IPS DF 6.9 (cell line): ENCODE data around the gene TBC1D16.

ENCODE experiments used
- DNase-seq: peaks from one replicate; pipeline ENCODE4 v3.0.0-alpha.2; 2013; ENCODE audit warnings: low read depth, low spot score
- H3K27ac ChIP-seq: one replicate; pipeline ENCODE4 v1.5.1; 2013; ENCODE audit warnings: low read length, control low read depth
- H3K27me3 ChIP-seq: 2 replicates; pipeline ENCODE4 v1.6.1; 2013; ENCODE audit warnings: mild to moderate bottlenecking, low read length; ENCODE audit not compliant: control insufficient read depth, insufficient read depth
- H3K36me3 ChIP-seq: 2 replicates; pipeline ENCODE4 v1.6.1; 2013; ENCODE audit warnings: low read length; ENCODE audit not compliant: control insufficient read depth, insufficient read depth
- H3K4me1 ChIP-seq: 2 replicates; pipeline ENCODE4 v1.6.1; 2013; ENCODE audit warnings: low read length; ENCODE audit not compliant: control insufficient read depth, insufficient read depth
- H3K4me3 ChIP-seq: 2 replicates; pipeline ENCODE4 v1.5.1; 2013; ENCODE audit warnings: mild to moderate bottlenecking, low read length
- H3K9me3 ChIP-seq: 2 replicates; pipeline ENCODE4 v1.6.1; 2013; ENCODE audit warnings: low read length, inconsistent platforms; ENCODE audit not compliant: control insufficient read depth, insufficient read depth
- WGBS: extraction: QIAGEN DNeasy Blood & Tissue Kit; methylation state at CpG from one replicate; pipeline ENCODE4 v1.1.7; 2013; ENCODE audit warnings: mixed read lengths, missing lambda C conversion rate; ENCODE audit not compliant: insufficient read length, insufficient coverage; 5-methylcytosine and 5-hydroxymethylcytosine counted together

The TBC1D16 gene

GRCh38 chr17:80025796-80026195, 9.9 kb downstream of the TBC1D16 start:
- Histone ChIP-seq H3K9me3 (no peaks in the 10 kb centered on the region), H3K36me3 (peaks cover 3% of the 10 kb centered on the region; the same call in 1 of the 2 replicates), H3K4me1 (peaks cover 5% of the 10 kb centered on the region), H3K27ac (no peak overlapping the region), H3K4me3 (no peak overlapping the region), H3K27me3 (no peaks in the 10 kb centered on the region)
- no peak for DNase-seq
- WGBS = no CpG with 5 or more reads among the region's 10 CpGs

- no peak for DNase-seq
- WGBS = no CpG with 5 or more reads among the region's 11 CpGs
Measured at GRCh38 chr17:80025140-80025539, 10.5 kb downstream of the TBC1D16 start.

GRCh38 chr17:80024206-80024972, 11.3 kb downstream of the TBC1D16 start:
- Histone ChIP-seq H3K36me3 (no peaks in the 10 kb centered on the region), H3K4me1 (peaks cover 3% of the 10 kb centered on the region), H3K9me3 (no peaks in the 10 kb centered on the region), H3K4me3 (no peak overlapping the region), H3K27me3 (no peaks in the 10 kb centered on the region), H3K27ac (no peak overlapping the region)
- WGBS = no CpG with 5 or more reads among the region's 10 CpGs
- no peak for DNase-seq

More at GRCh38 chr17:80025140-80025539, 10.5 kb downstream of the TBC1D16 start:
- no peaks in the 10 kb centered on the region for H3K36me3 ChIP-seq
- H3K4me1 ChIP-seq = peaks cover 3% of the 10 kb centered on the region
- no peak overlapping the region for H3K27ac ChIP-seq
- no peaks in the 10 kb centered on the region for H3K9me3 ChIP-seq
- H3K4me3 ChIP-seq = no peak overlapping the region
- H3K27me3 ChIP-seq = no peaks in the 10 kb centered on the region

- H3K36me3 ChIP-seq = no peaks in the 10 kb centered on the region
- H3K27me3 ChIP-seq = no peaks in the 10 kb centered on the region
- WGBS = no CpG with 5 or more reads among the region's 43 CpGs
- no peak overlapping the region for H3K4me3 ChIP-seq
- peaks cover 3% of the 10 kb centered on the region for H3K4me1 ChIP-seq
- no peak overlapping the region for H3K27ac ChIP-seq
- DNase-seq = no peak
- H3K9me3 ChIP-seq = no peaks in the 10 kb centered on the region
Measured at GRCh38 chr17:80023481-80024205, 12.0 kb downstream of the TBC1D16 start.

GRCh38 chr17:80021600-80021999, 14.1 kb downstream of the TBC1D16 start:
- H3K4me1 ChIP-seq = peaks cover 3% of the 10 kb centered on the region
- no peaks in the 10 kb centered on the region for H3K9me3 ChIP-seq
- no peaks in the 10 kb centered on the region for H3K36me3 ChIP-seq
- no peak overlapping the region for H3K27ac ChIP-seq
- no peaks in the 10 kb centered on the region for H3K27me3 ChIP-seq
- H3K4me3 ChIP-seq = no peak overlapping the region
- DNase-seq = no peak
- no CpG with 5 or more reads among the region's 2 CpGs for WGBS

- WGBS = no CpG with 5 or more reads among the region's 21 CpGs
- no peak overlapping the region for H3K4me3 ChIP-seq
- H3K4me1 ChIP-seq = peaks cover under 1% of the 10 kb centered on the region
- H3K27ac ChIP-seq = no peak overlapping the region
- H3K36me3 ChIP-seq = no peaks in the 10 kb centered on the region
- H3K9me3 ChIP-seq = no peaks in the 10 kb centered on the region
- DNase-seq = no peak
- H3K27me3 ChIP-seq = no peaks in the 10 kb centered on the region
Measured at GRCh38 chr17:80018917-80019651, 16.6 kb downstream of the TBC1D16 start.

- Histone ChIP-seq H3K36me3 (peaks cover 6% of the 10 kb centered on the region), H3K4me1 (0 out of 2 replicates have a peak, but pooled peaks cover 2% of the 10 kb centered on the region), H3K4me3 (no peak overlapping the region), H3K27ac (no peak overlapping the region), H3K27me3 (no peaks in the 10 kb centered on the region), H3K9me3 (no peaks in the 10 kb centered on the region)
- WGBS = no CpG with 5 or more reads among the region's 18 CpGs
- no peak for DNase-seq
Measured at GRCh38 chr17:80017226-80018010, 18.3 kb downstream of the TBC1D16 start.

- peaks cover 12% of the 10 kb centered on the region for H3K36me3 ChIP-seq
- H3K4me3 ChIP-seq = no peak overlapping the region
- no peak overlapping the region for H3K27ac ChIP-seq
- H3K27me3 ChIP-seq = no peaks in the 10 kb centered on the region
- 0 out of 2 replicates have a peak, but pooled peaks cover 2% of the 10 kb centered on the region for H3K4me1 ChIP-seq
- WGBS = no CpG with 5 or more reads among the region's 33 CpGs
- no peak for DNase-seq
- no peaks in the 10 kb centered on the region for H3K9me3 ChIP-seq
Measured at GRCh38 chr17:80012765-80013741, 22.6 kb downstream of the TBC1D16 start.

- no peaks in the 10 kb centered on the region for H3K9me3 ChIP-seq
- 0 out of 2 replicates have a peak, but pooled peaks cover 2% of the 10 kb centered on the region for H3K4me1 ChIP-seq
- H3K36me3 ChIP-seq = peaks cover 12% of the 10 kb centered on the region
- no peak for DNase-seq
- no peak overlapping the region for H3K27ac ChIP-seq
- H3K27me3 ChIP-seq = no peaks in the 10 kb centered on the region
- WGBS = no CpG with 5 or more reads among the region's 10 CpGs
- no peak overlapping the region for H3K4me3 ChIP-seq
Measured at GRCh38 chr17:80011989-80012555, 23.6 kb downstream of the TBC1D16 start.
